Dendritic cell treated with granulocyte-macrophage colony-stimulating factor and Interleukin-4, amounts not matched to agents 40 ng/mL and 50 ng/mL, for 4 days (primary cell): Measurements from ENCODE around the gene LMBR1.
"Not testable (repeated sequence)": the region's sequence is repeated elsewhere in the genome, so short reads cannot be mapped to it uniquely, and the experiment has no call there.

Source experiments
- H3K27ac Mint-ChIP-seq: one replicate; pipeline ENCODE4 v1.8.0; 2022; ENCODE audit warnings: mild to moderate bottlenecking, mixed read lengths
- H3K27me3 Mint-ChIP-seq: one replicate; pipeline ENCODE4 v1.8.0; 2022; ENCODE audit warnings: mild to moderate bottlenecking, mixed read lengths
- H3K36me3 Mint-ChIP-seq: one replicate; pipeline ENCODE4 v1.8.0; 2022; ENCODE audit warnings: low read depth, mixed read lengths
- H3K4me1 Mint-ChIP-seq: one replicate; pipeline ENCODE4 v1.8.0; 2022; ENCODE audit warnings: low read depth, mixed read lengths
- H3K4me3 Mint-ChIP-seq: one replicate; pipeline ENCODE4 v1.8.0; 2022; ENCODE audit warnings: mild to moderate bottlenecking, moderate library complexity, mixed read lengths
- H3K9me3 Mint-ChIP-seq: one replicate; pipeline ENCODE4 v1.8.0; 2022; ENCODE audit warnings: mixed read lengths
- intact Hi-C: fragments of 100-400 bp; cut with micrococcal nuclease; formaldehyde crosslinking; loops from one replicate; pipeline ENCODE4 v1.15.0; 2022

The LMBR1 gene

DNA sequence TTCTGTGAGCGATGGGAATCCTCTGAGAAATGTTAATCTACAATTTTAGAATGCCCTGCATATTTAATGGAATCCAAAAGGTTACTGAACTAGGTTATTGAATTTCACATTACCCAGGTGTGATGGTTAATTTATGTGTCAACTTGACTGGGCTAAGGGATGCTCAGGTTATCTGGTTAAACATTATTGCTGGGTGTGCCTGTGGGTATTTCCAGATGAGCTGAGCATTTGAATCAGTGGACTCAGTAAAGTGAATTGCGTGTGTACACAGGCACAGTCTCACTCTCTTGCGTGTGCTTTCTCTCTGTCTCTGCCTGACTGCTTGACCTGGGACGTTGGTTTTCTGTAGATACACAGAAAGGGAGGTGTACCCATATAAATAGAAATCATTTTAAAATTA lies 230.7 kb downstream of the LMBR1 start:
- Mint-ChIP-seq H3K9me3 (no peaks in the 10 kb centered on the region), H3K4me3 (no peak overlapping the region), H3K27ac (no peak overlapping the region), H3K4me1 (no peaks in the 10 kb centered on the region), H3K27me3 (peaks cover 14% of the 10 kb centered on the region), H3K36me3 (no peaks in the 10 kb centered on the region)
- intact Hi-C loops: no loop called here

DNA sequence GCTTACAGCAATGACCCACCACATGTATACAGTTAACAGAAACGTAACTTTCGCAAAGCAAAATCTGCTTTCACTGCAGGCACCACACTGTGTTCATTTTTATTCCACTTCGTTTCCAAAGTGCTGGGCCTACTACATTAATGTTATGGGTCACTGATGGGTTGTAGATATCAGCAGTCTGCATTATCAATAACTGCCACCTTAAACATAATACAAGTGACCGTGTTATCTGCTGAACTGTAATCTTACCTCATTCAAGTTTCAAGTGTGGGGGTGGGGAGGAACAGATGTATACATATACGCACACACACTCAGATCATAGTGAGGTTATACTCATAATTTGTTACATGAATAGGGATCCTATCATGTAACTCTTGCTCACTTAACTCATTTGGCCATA lies 231.3 kb downstream of the LMBR1 start:
- Mint-ChIP-seq H3K4me3 (no peak overlapping the region), H3K27ac (no peak overlapping the region), H3K4me1 (no peaks in the 10 kb centered on the region), H3K9me3 (no peaks in the 10 kb centered on the region), H3K36me3 (no peaks in the 10 kb centered on the region), H3K27me3 (peaks cover 16% of the 10 kb centered on the region)
- intact Hi-C loops: no loop called here

DNA sequence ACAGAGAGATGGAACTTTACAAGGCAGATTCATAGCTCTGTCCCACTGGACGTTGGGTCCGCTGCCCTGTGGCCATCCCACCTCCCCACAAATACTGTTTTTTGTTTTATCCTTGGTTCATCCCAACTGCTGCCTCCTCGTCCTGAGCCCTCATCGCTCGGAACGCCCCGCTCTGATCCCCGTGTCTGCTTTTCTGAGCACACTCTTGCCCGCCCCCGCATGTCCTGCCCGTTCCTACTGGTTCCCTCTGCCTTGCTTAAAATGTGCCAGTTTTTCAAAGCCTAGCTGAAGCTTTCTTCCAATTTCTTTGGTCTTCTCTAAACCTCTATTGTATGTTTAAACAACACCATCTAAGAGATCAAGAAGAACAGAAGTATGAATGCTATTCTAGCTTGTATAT lies 233.0 kb downstream of the LMBR1 start:
- intact Hi-C loops: no loop called here
- no peaks in the 10 kb centered on the region for H3K36me3 Mint-ChIP-seq
- H3K4me1 Mint-ChIP-seq: no peaks in the 10 kb centered on the region
- H3K27ac Mint-ChIP-seq: no peak overlapping the region
- no peak overlapping the region for H3K4me3 Mint-ChIP-seq
- H3K27me3 Mint-ChIP-seq: peaks cover 16% of the 10 kb centered on the region
- no peaks in the 10 kb centered on the region for H3K9me3 Mint-ChIP-seq

DNA sequence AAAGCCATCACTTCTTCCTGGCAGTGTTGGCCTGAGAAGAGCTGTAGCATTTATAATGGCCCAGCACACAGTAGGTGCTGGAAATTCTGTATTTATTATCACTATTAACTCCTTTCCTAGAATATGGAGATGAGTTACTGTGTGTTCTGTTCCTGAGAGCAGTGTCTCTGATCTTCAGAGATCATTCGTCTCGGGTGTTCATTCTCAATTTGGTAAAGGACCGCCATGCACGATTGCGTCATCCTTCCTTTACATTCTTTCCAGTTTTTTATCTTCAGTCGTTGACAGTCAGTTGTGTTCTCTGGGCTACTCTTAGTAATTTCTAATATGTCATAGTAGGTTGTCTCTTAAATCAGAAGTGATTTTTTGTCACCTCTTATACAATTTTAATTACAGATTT lies 233.8 kb downstream of the LMBR1 start:
- Mint-ChIP-seq H3K4me3 (no peak overlapping the region), H3K36me3 (no peaks in the 10 kb centered on the region), H3K4me1 (no peaks in the 10 kb centered on the region), H3K27ac (no peak overlapping the region), H3K27me3 (peaks cover 18% of the 10 kb centered on the region), H3K9me3 (no peaks in the 10 kb centered on the region)
- intact Hi-C loops: no loop called here

DNA sequence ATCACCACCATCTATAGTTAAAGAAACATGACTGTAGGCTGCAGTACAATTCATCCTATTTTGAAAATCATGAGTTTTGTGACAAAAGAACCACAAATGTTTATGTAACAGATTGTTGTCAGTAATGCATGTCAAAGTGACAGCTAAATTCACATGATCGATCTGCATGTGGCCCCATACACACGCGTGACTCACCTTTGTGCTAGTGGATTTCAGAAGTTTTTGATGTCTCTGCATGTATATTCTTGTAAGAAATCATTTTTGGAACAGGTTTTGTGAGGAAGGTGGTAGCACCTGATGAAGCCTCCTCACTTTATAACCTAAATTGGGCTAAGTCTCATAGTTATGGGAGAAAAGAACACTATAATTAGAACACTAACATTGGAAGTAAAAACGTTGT lies 235.3 kb downstream of the LMBR1 start:
- peaks cover 22% of the 10 kb centered on the region for H3K27me3 Mint-ChIP-seq
- H3K4me1 Mint-ChIP-seq: no peaks in the 10 kb centered on the region
- H3K4me3 Mint-ChIP-seq: no peak overlapping the region
- H3K27ac Mint-ChIP-seq: no peak overlapping the region
- no peaks in the 10 kb centered on the region for H3K9me3 Mint-ChIP-seq
- H3K36me3 Mint-ChIP-seq: no peaks in the 10 kb centered on the region
- intact Hi-C loops: no loop called here

DNA sequence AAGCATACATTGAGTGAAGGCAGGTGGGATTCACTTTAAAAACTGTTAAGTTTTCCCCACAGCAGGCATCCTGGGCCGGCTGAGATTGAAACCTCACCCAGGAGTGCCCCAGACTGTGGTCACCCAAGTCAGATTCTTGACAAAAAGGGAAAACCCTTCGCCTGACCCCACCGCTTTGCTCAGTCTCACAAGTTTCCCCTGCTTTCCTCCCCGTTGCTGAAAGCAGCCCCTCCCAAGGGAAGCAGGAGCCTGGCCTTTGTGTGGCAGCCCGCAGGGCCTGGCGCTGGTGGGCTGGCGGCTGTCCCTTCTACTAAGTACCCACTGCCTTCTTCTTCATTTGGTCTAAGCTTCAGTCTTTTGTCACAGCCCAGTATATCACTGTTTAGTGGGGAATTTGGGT lies 236.4 kb downstream of the LMBR1 start:
- no peak overlapping the region for H3K4me3 Mint-ChIP-seq
- no peaks in the 10 kb centered on the region for H3K4me1 Mint-ChIP-seq
- intact Hi-C loops: no loop called here
- H3K27ac Mint-ChIP-seq: no peak overlapping the region
- H3K9me3 Mint-ChIP-seq: no peaks in the 10 kb centered on the region
- H3K27me3 Mint-ChIP-seq: peaks cover 26% of the 10 kb centered on the region
- H3K36me3 Mint-ChIP-seq: no peaks in the 10 kb centered on the region

DNA sequence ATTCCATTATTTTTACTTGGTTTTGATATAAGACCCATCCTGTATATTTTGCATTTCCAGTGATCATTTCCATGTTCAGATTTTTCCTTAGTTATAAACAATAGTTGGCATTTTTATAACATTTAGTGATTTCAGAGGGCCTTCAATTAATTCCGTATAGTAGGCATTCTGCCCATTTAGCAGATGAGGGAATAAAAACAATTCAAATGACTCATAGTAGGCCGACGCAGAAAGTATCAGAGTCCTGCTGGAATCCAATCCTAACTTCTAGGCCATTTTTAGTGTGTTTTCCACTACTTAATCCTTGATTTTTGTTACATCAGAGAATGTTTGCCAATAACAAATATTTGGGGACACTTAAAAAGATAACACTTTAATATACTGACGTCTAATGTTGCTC lies 237.0 kb downstream of the LMBR1 start:
- Mint-ChIP-seq H3K4me3 (no peak overlapping the region), H3K9me3 (no peaks in the 10 kb centered on the region), H3K4me1 (no peaks in the 10 kb centered on the region), H3K36me3 (no peaks in the 10 kb centered on the region), H3K27ac (no peak overlapping the region), H3K27me3 (peaks cover 27% of the 10 kb centered on the region)
- intact Hi-C loops: no loop called here

DNA sequence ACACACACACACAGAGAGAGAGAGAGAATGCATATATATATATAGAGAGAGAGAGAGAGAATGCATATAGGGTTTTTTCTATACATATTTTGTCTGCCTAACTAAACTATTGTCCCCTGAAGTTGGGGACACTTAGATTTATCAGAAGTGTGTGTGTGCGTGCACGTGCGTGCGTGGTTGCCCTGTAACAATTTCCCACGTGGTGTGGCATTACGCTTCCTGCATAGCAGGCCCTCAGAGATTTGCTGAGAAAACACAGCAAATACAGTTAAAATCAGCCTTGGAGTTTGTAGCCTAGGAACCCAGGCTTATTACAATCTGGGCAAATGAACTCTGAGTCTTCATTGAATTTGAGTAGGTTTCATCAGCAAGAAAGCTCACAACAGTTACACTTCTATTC lies 237.7 kb downstream of the LMBR1 start:
- no peaks in the 10 kb centered on the region for H3K4me1 Mint-ChIP-seq
- no peak overlapping the region for H3K4me3 Mint-ChIP-seq
- peaks cover 27% of the 10 kb centered on the region for H3K27me3 Mint-ChIP-seq
- no peak overlapping the region for H3K27ac Mint-ChIP-seq
- no peaks in the 10 kb centered on the region for H3K36me3 Mint-ChIP-seq
- intact Hi-C loops: no loop called here
- H3K9me3 Mint-ChIP-seq: no peaks in the 10 kb centered on the region

DNA sequence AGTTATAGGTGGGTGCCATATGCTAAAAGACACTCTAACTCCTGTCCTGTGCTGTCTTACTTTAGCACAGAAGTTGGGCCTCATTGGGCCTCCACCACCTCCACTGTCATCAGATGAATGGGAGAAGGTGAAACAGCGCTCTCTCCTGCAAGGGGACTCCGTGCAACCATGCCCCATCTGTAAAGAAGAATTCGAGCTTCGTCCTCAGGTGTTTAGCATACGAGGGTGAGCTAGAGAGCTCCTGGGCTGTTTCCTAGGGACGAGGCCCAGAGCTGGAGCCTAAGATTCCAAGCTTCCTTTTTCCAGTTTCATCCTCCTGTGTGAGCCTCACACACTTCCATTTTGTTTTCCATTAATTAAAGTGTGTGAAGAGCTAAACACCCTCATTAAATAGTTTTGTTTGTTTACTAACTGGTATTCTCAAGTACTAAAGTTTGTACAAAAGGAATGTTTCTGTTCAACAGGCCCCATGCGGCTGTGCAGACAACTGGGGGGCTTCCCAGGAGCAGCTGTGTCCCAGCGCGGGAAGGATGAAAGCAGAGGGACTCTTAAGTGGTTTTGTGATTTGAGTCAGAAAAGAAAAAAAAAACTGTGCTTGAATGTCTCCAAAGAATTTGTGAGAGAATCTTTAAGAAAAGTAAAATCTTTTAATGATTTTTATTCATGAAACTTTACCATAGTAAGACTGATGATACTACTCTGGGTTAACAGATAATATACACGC lies 238.3 kb downstream of the LMBR1 start:
- intact Hi-C loops: no loop called here
- Mint-ChIP-seq H3K27ac (no peak overlapping the region), H3K27me3 (peaks cover 27% of the 10 kb centered on the region), H3K4me3 (no peak overlapping the region), H3K4me1 (no peaks in the 10 kb centered on the region), H3K36me3 (no peaks in the 10 kb centered on the region), H3K9me3 (no peaks in the 10 kb centered on the region)

DNA sequence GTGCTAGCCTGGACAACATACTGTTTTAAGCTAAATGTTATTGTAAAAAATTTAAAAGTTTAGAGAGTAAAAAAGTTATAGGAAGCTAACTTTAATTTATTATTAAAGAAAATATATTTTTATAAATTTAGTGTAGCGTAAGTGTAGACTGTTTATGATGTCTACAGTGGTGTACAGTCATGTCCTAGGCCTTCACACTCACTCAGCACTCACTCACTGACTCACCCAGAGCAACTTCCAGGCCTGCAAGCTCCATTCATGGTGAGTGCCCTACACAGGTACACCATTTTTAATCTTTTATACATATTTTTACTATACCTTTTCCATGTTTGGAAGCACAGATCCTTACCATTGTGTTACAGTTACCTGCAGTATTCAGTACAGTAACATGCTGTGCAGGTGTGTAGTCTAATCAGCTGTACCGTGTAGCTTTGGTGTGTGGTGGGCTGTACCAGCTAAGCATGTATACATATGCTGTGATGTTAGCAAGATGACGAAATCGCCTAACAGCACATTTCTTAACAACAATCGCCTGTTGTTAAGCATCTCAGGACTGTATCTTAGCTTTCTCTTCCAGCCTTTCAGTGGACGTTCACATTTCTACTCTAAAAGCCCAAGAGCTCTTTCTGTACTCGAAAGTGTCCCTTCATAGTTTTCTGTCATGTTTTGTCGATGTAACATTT lies 240.0 kb downstream of the LMBR1 start:
- Mint-ChIP-seq H3K9me3 (no peaks in the 10 kb centered on the region), H3K36me3 (no peaks in the 10 kb centered on the region), H3K4me1 (no peaks in the 10 kb centered on the region), H3K27me3 (peaks cover 32% of the 10 kb centered on the region), H3K27ac (no peak overlapping the region), H3K4me3 (no peak overlapping the region)
- intact Hi-C loops: no loop called here

DNA sequence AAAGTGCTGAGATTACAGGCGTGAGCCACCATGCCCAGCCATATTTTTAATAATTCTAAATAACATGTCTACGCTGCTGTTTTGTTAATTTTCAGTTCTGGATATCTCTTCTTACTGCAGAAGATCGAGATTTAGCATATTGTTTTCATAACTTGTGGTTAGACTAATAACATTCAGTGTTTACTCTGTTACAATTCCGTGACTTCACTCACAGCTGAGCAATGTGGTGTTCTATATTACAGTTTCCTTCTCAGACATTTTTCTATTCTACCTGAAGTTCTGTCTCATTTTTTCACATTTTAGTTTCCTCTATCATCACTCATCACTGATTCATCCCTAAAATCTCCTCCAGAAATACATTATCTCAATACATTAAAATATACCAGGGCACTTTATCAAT lies 241.5 kb downstream of the LMBR1 start:
- H3K4me1 Mint-ChIP-seq: no peaks in the 10 kb centered on the region
- no peaks in the 10 kb centered on the region for H3K36me3 Mint-ChIP-seq
- no peaks in the 10 kb centered on the region for H3K9me3 Mint-ChIP-seq
- H3K27me3 Mint-ChIP-seq: peaks cover 41% of the 10 kb centered on the region
- H3K4me3 Mint-ChIP-seq: no peak overlapping the region
- H3K27ac Mint-ChIP-seq: no peak overlapping the region
- intact Hi-C loops: no loop called here

DNA sequence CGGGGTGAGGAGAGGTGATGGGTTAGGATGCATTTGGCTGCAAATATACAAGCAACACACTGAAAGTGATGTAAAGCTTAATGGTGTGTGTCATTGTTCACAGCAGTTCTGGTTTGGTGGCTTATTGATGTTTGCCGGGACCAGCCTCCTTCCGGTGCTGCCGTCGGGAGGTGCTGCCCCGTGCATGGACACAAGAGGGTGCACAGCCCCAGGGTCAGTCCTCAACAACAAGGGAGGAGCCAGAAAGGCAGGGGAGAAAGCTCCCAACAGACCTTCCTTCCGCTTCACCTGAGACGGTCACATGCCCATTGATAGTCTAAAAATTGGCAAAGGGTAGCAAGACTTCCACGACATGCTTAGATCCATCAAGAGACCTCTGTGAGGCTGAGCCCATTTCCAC lies 242.9 kb downstream of the LMBR1 start:
- peaks cover 49% of the 10 kb centered on the region for H3K27me3 Mint-ChIP-seq
- no peak overlapping the region for H3K27ac Mint-ChIP-seq
- no peaks in the 10 kb centered on the region for H3K4me1 Mint-ChIP-seq
- H3K4me3 Mint-ChIP-seq: no peak overlapping the region
- H3K36me3 Mint-ChIP-seq: no peaks in the 10 kb centered on the region
- intact Hi-C loops: no loop called here
- H3K9me3 Mint-ChIP-seq: no peaks in the 10 kb centered on the region

DNA sequence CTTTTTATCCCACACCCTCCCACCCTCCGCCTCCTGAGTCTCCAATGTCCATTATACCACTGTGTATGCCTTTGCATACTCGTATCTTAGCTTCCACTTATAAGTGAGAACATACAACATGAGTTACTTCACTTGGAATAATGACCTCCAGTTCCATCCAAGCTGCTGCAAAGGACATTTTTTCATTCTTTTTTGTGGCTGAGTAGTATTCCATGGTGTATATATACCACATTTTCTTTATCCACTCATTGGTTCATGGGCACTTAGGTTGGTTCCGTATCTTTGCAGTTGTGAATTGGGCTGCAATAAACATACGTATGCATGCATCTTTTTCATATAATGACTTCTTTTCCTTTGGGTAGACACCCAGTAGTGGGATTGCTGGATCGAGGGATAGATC lies 245.7 kb downstream of the LMBR1 start:
- H3K4me3 Mint-ChIP-seq, H3K9me3 Mint-ChIP-seq, H3K36me3 Mint-ChIP-seq, H3K4me1 Mint-ChIP-seq, H3K27ac Mint-ChIP-seq: not testable (repeated sequence)
- intact Hi-C loops: loop anchor here (10.0 kb wide), 1 partner anchor 167 kb away; no protein-coding TSS in a partner anchor
- peaks cover 53% of the 10 kb centered on the region for H3K27me3 Mint-ChIP-seq

DNA sequence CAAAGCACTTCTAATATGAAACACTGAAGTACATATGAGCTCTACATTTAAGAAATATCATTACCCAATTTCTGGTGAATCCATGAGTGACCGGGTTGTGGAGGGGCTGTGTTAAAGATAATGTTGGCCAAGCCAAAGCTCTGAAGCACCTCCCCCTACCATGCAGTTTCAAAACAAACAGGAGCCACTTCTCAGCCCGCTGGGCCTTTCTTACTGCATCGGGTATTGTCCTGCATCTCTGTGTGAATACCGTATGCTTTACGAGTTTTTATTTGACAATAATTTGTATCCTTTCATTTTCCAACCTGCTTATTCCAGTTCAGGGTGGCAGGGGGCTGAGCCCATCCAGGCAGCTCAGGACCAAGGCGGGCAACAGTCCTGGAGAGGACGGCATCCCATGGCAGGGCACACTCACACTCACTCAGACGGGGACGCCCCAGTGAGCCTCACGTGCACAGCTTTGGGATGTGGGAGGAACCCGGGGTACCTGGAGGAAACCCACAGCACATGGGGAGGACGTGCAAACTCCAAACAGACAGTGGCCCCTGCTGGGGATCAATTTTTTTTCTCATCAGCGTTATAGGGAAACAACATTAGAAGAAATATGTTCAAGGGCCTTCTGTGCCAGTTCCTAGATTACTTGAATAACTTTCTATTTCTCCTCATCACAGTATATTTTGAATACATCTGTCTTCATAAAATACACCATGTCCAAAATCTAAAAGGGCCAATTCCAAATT lies 250.5 kb downstream of the LMBR1 start:
- peaks cover 14% of the 10 kb centered on the region for H3K4me1 Mint-ChIP-seq
- H3K36me3 Mint-ChIP-seq: peaks cover 10% of the 10 kb centered on the region
- no peak overlapping the region for H3K4me3 Mint-ChIP-seq
- peaks cover 17% of the 10 kb centered on the region for H3K9me3 Mint-ChIP-seq
- H3K27ac Mint-ChIP-seq: no peak overlapping the region
- peaks cover 40% of the 10 kb centered on the region for H3K27me3 Mint-ChIP-seq
- intact Hi-C loops: loop anchor here (5.0 to 10.0 kb wide), 2 partner anchors 172 to 250 kb away; partner anchors contain the start of gene LMBR1
